T47D (cell line): Measurements from ENCODE around the gene ARL3.

Source experiments
- DNase-seq, 2 experiments: peaks; one replicate each; pipeline versions ENCODE4 v3.0.0 to v3.0.0-alpha.2; 2011 to 2012; ENCODE audit warnings: low read depth in 1 of 2, low spot score in 1 of 2
- JUND ChIP-seq: IDR thresholded peaks from 2 replicates; pipeline ENCODE4 v1.6.1; 2012; ENCODE audit warnings: low read depth
- in situ Hi-C: cut with HindIII; loops from 2 replicates; pipeline ENCODE4 v1.10.0; 2016; ENCODE audit warnings: low sequenced_read_pairs, low pct_unique_long_range_greater_than_20kb

ARL3 gene

DNA sequence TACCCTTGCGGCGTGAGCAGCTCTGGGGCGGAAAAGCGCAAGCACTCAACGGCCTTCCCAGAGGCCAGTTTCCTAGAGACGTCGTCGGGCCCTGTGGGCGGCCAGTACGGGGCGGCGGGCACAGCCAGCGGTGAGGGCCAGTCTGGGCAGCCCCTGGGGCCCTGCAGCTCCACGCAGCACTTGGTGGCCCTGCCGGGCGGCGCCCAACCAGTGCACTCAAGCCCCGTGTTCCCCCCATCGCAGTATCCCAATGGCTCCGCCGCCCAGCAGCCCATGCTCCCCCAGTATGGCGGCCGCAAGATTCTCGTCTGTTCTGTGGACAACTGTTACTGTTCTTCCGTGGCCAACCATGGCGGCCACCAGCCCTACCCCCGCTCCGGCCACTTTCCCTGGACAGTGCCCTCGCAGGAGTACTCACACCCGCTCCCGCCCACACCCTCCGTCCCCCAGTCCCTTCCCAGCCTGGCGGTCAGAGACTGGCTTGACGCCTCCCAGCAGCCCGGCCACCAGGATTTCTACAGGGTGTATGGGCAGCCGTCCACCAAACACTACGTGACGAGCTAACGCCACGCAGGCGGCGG is 57.3 kb downstream of the ARL3 start:
- DNase-seq: no peak
- in situ Hi-C loops: no loop called here
- no peak for TF ChIP-seq JUND

GRCh38 chr10:102656026-102656425 is 58.2 kb downstream of the ARL3 start:
- in situ Hi-C loops: no loop called here
- no peak for DNase-seq
- TF ChIP-seq JUND: no peak

DNA sequence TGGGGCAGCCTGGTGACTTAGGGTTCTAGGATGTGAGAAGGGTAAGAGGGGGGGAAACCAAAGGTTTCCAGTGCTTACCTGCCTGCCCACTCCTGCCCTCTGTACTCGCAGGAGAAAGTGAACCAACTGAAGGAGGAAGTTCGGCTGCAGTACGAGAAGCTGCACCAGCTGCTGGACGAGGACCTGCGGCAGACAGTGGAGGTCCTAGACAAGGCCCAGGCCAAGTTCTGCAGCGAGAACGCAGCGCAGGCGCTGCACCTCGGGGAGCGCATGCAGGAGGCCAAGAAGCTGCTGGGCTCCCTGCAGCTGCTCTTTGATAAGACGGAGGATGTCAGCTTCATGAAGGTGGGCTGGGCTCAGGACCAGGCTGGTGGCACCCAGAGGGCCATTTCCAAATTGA is 59.2 kb downstream of the ARL3 start:
- no peak for TF ChIP-seq JUND
- in situ Hi-C loops: no loop called here
- no peak for DNase-seq

GRCh38 chr10:102654566-102654965 is 59.6 kb downstream of the ARL3 start:
- no peak for DNase-seq
- in situ Hi-C loops: no loop called here
- no peak for TF ChIP-seq JUND

DNA sequence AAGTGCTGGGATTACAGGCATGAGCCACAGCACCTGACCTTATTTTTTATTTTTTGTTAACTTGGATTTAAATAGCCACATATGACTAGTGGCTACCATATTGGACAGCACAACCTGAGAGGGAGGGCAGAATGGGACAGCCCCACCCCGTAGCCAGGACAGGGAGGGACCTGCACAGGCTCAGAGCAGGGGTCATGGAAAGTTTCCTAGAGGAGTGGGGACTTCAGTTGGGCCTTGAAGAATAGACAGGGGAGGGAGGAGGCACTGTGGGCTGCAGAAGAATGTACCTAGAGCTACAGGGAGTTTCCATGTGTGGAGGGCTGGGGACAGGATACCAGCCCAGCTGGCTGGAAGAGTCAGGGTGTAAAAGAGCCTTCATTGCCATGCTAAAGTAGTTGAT is 61.1 kb downstream of the ARL3 start:
- in situ Hi-C loops: no loop called here
- no peak for TF ChIP-seq JUND
- DNase-seq: no peak

DNA sequence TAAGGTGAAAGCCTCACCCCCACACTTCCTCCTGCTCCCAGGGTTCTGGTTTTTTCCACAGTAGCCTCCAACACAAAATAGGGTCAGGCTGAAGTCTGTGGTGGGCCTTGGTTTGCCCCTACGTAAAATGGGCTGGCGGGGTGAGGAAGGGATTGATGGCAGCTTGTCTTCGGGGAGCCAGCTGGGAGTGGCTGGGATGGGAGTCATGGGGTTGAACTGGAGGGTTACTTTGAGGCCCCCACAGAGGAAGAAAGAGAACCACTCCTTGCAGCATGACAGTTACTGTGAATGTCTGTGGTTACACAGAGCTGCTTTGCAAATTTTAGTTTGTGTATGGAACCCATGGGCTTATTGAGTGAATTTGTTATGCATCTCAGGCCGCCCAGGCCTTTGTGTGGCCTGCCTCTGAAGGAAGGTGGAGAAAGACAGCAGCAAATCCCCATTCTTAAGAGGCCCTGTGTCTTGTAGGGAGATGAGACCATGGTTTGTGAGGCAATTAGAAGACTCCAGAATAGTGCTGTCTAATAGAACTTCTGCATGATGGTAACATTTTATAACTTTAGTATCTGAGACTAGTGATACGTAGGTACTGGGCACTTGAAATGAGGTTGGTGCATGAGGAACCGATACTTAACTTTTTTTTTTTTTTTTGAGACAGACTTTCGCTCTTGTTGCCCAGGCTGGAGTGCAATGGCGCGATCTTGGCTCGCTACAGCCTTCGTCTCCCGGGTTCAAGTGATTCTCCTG is 61.9 kb downstream of the ARL3 start:
- DNase-seq: no peak
- no peak for TF ChIP-seq JUND

DNA sequence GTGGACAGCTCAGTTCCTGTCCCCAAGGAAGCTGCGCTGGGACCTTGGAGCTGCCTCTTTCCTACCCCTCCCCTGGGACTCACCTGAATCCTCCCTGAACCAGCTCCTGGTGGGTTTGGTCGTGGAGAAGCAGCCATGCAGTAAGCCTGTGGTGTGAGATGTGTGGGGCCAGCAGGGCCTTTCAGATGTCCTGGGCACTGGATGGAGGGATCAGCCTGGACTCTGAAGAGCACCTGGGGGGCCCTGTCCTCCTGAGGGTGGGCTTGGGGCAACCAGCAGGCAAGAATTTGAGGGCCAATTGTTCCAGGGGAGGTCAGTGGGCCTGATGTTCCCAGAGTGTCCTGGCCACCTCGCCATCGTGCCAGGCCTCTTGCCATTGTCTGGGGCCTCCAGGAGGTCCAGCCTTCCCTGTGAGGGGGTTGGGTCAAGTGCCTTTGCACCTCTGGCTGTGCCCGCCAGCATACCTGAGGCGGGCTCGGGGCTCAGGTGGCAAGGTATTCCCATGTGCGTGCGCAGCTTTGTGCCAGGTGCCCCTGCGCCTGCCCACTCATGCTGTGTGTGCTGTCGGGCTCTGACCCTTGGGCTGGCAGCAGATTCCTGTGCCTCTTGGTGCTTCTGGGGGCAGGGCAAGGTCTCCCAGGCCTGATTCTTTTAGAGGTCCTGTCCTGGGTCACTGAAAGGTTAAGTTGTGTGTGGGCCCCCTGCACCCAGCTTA is 62.6 kb downstream of the ARL3 start:
- in situ Hi-C loops: no loop called here
- DNase-seq: no peak
- TF ChIP-seq JUND: no peak

More for the DNA sequence above, 61.9 kb downstream of the ARL3 start:
- in situ Hi-C loops: no loop called here

DNA sequence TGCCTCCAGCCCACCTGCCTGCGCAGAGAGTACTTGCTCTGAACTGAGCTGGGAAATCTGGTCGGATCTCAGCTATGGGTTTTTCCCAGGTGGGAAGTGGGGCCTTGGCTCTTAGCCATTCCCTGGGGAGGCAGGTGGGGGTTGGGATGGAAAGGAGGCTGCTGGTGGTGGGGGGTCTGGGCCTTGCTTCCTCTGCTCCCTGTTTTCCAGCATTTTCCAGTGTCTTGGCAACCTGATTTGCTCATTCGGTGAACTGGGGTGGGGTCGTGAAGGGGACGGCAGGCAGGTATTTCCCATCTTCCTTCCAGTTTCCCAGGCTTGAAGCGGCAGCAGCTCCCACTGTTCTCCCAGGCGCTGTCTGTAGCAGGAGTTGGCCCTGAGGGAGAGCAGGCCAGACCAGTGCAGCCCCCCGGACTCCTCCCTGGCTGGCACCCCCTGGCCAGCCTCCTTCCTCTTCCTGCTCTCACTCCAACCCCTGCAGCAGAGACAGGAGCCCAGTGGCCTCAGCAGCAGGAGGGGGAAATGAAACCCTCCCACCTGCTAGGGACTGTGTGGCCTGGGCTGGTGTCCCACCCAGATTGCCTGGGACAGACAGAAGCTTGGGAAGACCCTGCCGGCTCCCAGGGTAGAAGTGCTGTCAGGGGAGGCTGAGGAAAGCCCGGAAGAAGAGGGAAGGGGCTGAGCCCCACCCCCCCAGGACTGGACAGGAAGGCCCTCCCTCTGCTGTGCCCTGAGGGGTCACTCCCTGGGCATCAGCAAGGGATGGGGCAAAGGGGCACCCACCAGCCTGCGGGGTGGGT is 63.3 kb downstream of the ARL3 start:
- in situ Hi-C loops: no loop called here
- DNase-seq: no peak
- no peak for TF ChIP-seq JUND

- TF ChIP-seq JUND: no peak
- DNase-seq: no peak
- in situ Hi-C loops: no loop called here
Measured at GRCh38 chr10:102649797-102650654, 64.2 kb downstream of the ARL3 start.

DNA sequence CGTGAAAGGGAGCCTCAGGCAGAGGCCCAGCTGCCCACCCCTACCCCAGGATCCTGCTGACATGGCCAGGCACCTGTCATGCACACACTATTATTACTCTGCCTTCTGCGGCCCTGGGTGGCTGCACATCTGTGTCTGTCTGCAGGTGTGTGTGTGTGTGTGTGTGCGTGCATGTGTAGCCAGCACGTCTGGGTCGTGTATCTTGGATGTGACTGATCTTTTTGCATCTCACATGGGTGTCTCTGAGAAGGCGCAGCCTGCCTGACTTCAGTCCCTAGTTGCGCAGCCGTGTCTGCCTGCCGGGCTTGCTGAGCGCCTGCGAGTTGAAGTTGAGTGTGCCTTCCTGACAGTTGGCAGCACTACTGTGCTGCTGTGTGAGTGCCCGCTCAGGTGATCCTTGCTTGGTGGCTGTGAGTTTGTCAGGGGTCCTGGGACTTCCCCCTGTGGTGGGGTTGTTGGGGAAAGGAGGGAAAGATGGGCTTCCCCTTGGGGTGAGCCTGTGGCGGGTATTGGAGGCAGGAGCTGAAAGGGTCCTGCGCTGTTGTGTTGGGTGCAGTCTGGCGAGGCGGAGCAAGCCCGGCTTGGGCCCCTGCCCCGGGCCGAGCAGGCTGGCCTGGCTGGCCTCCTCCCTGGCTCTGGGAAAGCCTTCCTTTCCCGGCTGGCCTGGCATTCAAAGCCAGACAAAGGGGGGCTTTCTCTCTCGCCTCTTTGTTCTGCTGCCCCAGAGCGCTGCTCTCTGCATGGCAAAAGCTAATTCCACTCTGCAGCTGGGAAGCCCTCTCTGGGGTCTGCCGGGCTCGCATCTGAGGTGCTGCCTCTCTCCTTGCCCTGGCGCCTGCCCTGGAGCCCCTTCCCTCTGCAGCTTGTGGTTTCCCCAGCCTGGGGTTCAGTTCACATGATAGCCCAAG is 65.1 kb downstream of the ARL3 start:
- no peak for TF ChIP-seq JUND
- in situ Hi-C loops: no loop called here
- DNase-seq: no peak
